Prostate gland (tissue), 2 donors: ENCODE measurements around the gene RAD23B. TPM values are rescaled to one million over a fixed set of nuclear protein-coding genes. Genes with fewer than 3 reads are reported as not detected.

Source experiments
- DNase-seq: peaks from one replicate; pipeline ENCODE4 v3.0.0-alpha.2; 2019; ENCODE audit warnings: low spot score
- H3K27ac ChIP-seq, 2 donors: fragments of 200-600 bp; sonication (generic); 2 replicates each; pipeline ENCODE4 v1.5.1; 2017 to 2019
- H3K27me3 ChIP-seq: fragments of 200-600 bp; sonication (generic); replicated peaks from 2 replicates; pipeline ENCODE4 v1.5.1; 2019; ENCODE audit not compliant: insufficient read depth
- H3K36me3 ChIP-seq, 2 donors: fragments of 200-600 bp; sonication (generic); 1 replicate in 1 of 2; 2 replicates in 1 of 2; pipeline versions ENCODE4 v1.5.1 to v1.8.1; 2017 to 2019
- H3K4me1 ChIP-seq: fragments of 200-600 bp; sonication (generic); replicated peaks from 2 replicates; pipeline ENCODE4 v1.5.1; 2019
- H3K4me3 ChIP-seq, 2 donors: fragments of 200-600 bp; sonication (generic); 2 replicates each; pipeline ENCODE4 v1.5.1; 2017 to 2019
- H3K9me3 ChIP-seq: fragments of 200-600 bp; sonication (generic); 2 replicates; pipeline ENCODE4 v1.5.1; 2017
- CTCF ChIP-seq, 4 experiments: fragments of 200-600 bp in 2 of 4; fragments of 450-650 bp in 2 of 4; sonication (generic) in 2 of 4; IDR thresholded peaks; 1 replicate in 3 of 4; 2 replicates in 1 of 4; pipeline ENCODE4 v1.5.1; 2016 to 2019; ENCODE audit warnings: antibody characterized with exemption in 4 of 4, mild to moderate bottlenecking in 2 of 4, moderate library complexity in 2 of 4
- POLR2A ChIP-seq: fragments of 450-650 bp; IDR thresholded peaks from one replicate; pipeline ENCODE4 v1.6.1; 2016; ENCODE audit warnings: antibody characterized with exemption, mild to moderate bottlenecking
- POLR2AphosphoS5 ChIP-seq: sonication (generic); formaldehyde crosslinking; IDR thresholded peaks from one replicate; pipeline ENCODE4 v1.6.1; 2017; ENCODE audit warnings: antibody characterized with exemption
- WGBS: methylation state at CpG from one replicate; pipeline ENCODE4 v1.1.5; 2018; 5-methylcytosine and 5-hydroxymethylcytosine counted together
- intact Hi-C: fragments of 100-400 bp; cut with DNase I; formaldehyde crosslinking; loops from one replicate; pipeline ENCODE4 v1.14.2; 2022
- total RNA-seq, 2 donors: library from RNA; depleted of rRNA; stranded (reverse); fragments of >200 nt; gene quantifications; one replicate each; pipeline ENCODE4 v1.1.0, GENCODE V29; 2016

The RAD23B gene
- total RNA-seq, 2 donors from 2014 or later, result 92.3 to 111 TPM

GRCh38 chr9:107328510-107328909 is 45.4 kb downstream of the RAD23B start:
- intact Hi-C loops, result no loop called here
- no peaks in the 10 kb centered on the region for H3K4me1 ChIP-seq
- no peaks in the 10 kb centered on the region for H3K9me3 ChIP-seq
- no peak overlapping the region for H3K4me3 ChIP-seq
- no peaks in the 10 kb centered on the region for H3K27me3 ChIP-seq
- no peak for TF ChIP-seq POLR2AphosphoS5
- TF ChIP-seq CTCF (IDR thresholded peaks at IDR 0.05), result no peak
- TF ChIP-seq POLR2A, result no peak
- 88% methylated on average over 7 of the region's 7 CpGs for WGBS
- no peak overlapping the region for H3K27ac ChIP-seq
- H3K36me3 ChIP-seq, result peaks cover 0 to 4% of the 10 kb centered on the region in 2 donors
- DNase-seq, result no peak

- no peak for DNase-seq
- intact Hi-C loops, result no loop called here
- TF ChIP-seq POLR2AphosphoS5, result no peak
- no peak for TF ChIP-seq POLR2A
- TF ChIP-seq CTCF (IDR thresholded peaks at IDR 0.05), result no peak
These were observed 47.3 kb downstream of the RAD23B start for GRCh38 chr9:107330420-107330819.

GRCh38 chr9:107332883-107333282 is 49.8 kb downstream of the RAD23B start:
- H3K9me3 ChIP-seq, result no peaks in the 10 kb centered on the region
- DNase-seq, result no peak
- H3K27ac ChIP-seq, result no peak overlapping the region
- H3K27me3 ChIP-seq, result no peaks in the 10 kb centered on the region
- H3K36me3 ChIP-seq, result peaks cover 4% of the 10 kb centered on the region in 2 donors
- peaks cover 6% of the 10 kb centered on the region for H3K4me1 ChIP-seq
- TF ChIP-seq POLR2AphosphoS5 (no peak), POLR2A (no peak), CTCF (IDR thresholded peaks at IDR 0.05) (no peak)
- no peak overlapping the region for H3K4me3 ChIP-seq
- intact Hi-C loops, result no loop called here
- 80% methylated on average over 2 of the region's 2 CpGs for WGBS

More at GRCh38 chr9:107330420-107330819, 47.3 kb downstream of the RAD23B start:
- Histone ChIP-seq H3K27me3 (no peaks in the 10 kb centered on the region), H3K9me3 (no peaks in the 10 kb centered on the region), H3K27ac (no peak overlapping the region), H3K36me3 (peaks cover 4% of the 10 kb centered on the region in 2 donors), H3K4me3 (no peak overlapping the region), H3K4me1 (no peaks in the 10 kb centered on the region)
- WGBS, result 48% methylated on average over 2 of the region's 2 CpGs

GRCh38 chr9:107333363-107333762 is 50.3 kb downstream of the RAD23B start:
- Histone ChIP-seq H3K9me3 (no peaks in the 10 kb centered on the region), H3K4me3 (no peak overlapping the region), H3K27me3 (no peaks in the 10 kb centered on the region), H3K27ac (no peak overlapping the region), H3K4me1 (peaks cover 6% of the 10 kb centered on the region), H3K36me3 (peaks cover 4% of the 10 kb centered on the region in 2 donors)
- DNase-seq, result no peak
- intact Hi-C loops, result no loop called here
- 98% methylated on average over 2 of the region's 2 CpGs for WGBS
- TF ChIP-seq CTCF (IDR thresholded peaks at IDR 0.05), result no peak
- TF ChIP-seq POLR2AphosphoS5, result no peak
- no peak for TF ChIP-seq POLR2A

- Histone ChIP-seq H3K9me3 (no peaks in the 10 kb centered on the region), H3K4me1 (peaks cover 6% of the 10 kb centered on the region), H3K36me3 (peaks cover 4% of the 10 kb centered on the region in 2 donors), H3K27me3 (no peaks in the 10 kb centered on the region), H3K27ac (no peak overlapping the region), H3K4me3 (no peak overlapping the region)
- intact Hi-C loops, result no loop called here
- no peak for DNase-seq
- 92% methylated on average over 4 of the region's 4 CpGs for WGBS
- TF ChIP-seq POLR2A (no peak), CTCF (IDR thresholded peaks at IDR 0.05) (no peak), POLR2AphosphoS5 (no peak)
These were observed 51.2 kb downstream of the RAD23B start for GRCh38 chr9:107334103-107334776.
